ENCODE measurements around the gene MON1B. TPM values are rescaled to one million over a fixed set of nuclear protein-coding genes. Genes with fewer than 3 reads are reported as not detected.

Gene MON1B
- polyA plus RNA-seq, 1 donor from 2014 or later: 11.6 TPM

- Histone ChIP-seq H4K20me1 (ENCODE audit: insufficient read depth) (no peaks in the 10 kb centered on the region), H3F3A (ENCODE audit: insufficient read depth, low read length, poor library complexity, severe bottlenecking) (no peaks in the 10 kb centered on the region), H3K36me3 (ENCODE audit: insufficient read depth, low read length) (no peaks in the 10 kb centered on the region), H3K4me2 (ENCODE audit: low read length) (no peak overlapping the region), H3K4me3 (ENCODE audit: low read length) (peak overlapping the region; percentile 79), H3K9ac (ENCODE audit: low read length) (peak overlapping the region; percentile 74), H3K9me2 (ENCODE audit: insufficient read depth, low read length) (no peaks in the 10 kb centered on the region), H2AFZ (ENCODE audit: low read depth, low read length) (peak overlapping the region; percentile 87), H3K9me3 (ENCODE audit: low read length) (no peaks in the 10 kb centered on the region), H3K27ac (ENCODE audit: low read length) (peak overlapping the region; percentile 42), H3K27me3 (ENCODE audit: insufficient read depth, low read depth, low read length) (peaks cover 5% of the 10 kb centered on the region), H3K79me2 (replicated peaks; ENCODE audit: insufficient read depth, low read length) (no peaks in the 10 kb centered on the region)
- TF ChIP-seq EZH2 (IDR thresholded peaks at IDR 0.05; ENCODE audit: borderline replicate concordance, insufficient read depth, low read length, poor library complexity, severe bottlenecking) (no peak), RAD21 (conservative IDR thresholded peaks at IDR 0.05) (no peak), REST (IDR thresholded peaks at IDR 0.05; ENCODE audit: borderline replicate concordance) (no peak), EP300 (conservative IDR thresholded peaks at IDR 0.05; ENCODE audit: poor library complexity, severe bottlenecking) (no peak), POLR2AphosphoS5 (IDR thresholded peaks at IDR 0.05) (peak; percentile 62), TAF1 (IDR thresholded peaks at IDR 0.05; ENCODE audit: low read depth) (peak; percentile 60), CTCF (IDR thresholded peaks at IDR 0.05; ENCODE audit: poor library complexity, severe bottlenecking) (peak; percentile 20)
These were observed 21.1 kb downstream of the MON1B start for GRCh38 chr16:77211880-77212740.

- Histone ChIP-seq H3K4me2 (ENCODE audit: low read length) (no peak overlapping the region), H4K20me1 (ENCODE audit: insufficient read depth) (no peaks in the 10 kb centered on the region), H3K27me3 (ENCODE audit: insufficient read depth, low read depth, low read length) (peaks cover 5% of the 10 kb centered on the region), H3K4me3 (ENCODE audit: low read length) (peak overlapping the region; percentile 79), H3F3A (ENCODE audit: insufficient read depth, low read length, poor library complexity, severe bottlenecking) (no peaks in the 10 kb centered on the region), H3K9me3 (ENCODE audit: low read length) (no peaks in the 10 kb centered on the region), H3K36me3 (ENCODE audit: insufficient read depth, low read length) (no peaks in the 10 kb centered on the region), H3K27ac (ENCODE audit: low read length) (peak overlapping the region; percentile 42), H3K79me2 (replicated peaks; ENCODE audit: insufficient read depth, low read length) (no peaks in the 10 kb centered on the region), H2AFZ (ENCODE audit: low read depth, low read length) (peak overlapping the region; percentile 87), H3K9ac (ENCODE audit: low read length) (peak overlapping the region; percentile 74), H3K9me2 (ENCODE audit: insufficient read depth, low read length) (no peaks in the 10 kb centered on the region)
- TF ChIP-seq CTCF (IDR thresholded peaks at IDR 0.05; ENCODE audit: poor library complexity, severe bottlenecking) (no peak), MXI1 (conservative IDR thresholded peaks at IDR 0.05; ENCODE audit: poor library complexity, severe bottlenecking) (no peak), POLR2AphosphoS5 (IDR thresholded peaks at IDR 0.05) (peak; percentile 72), SMC3 (conservative IDR thresholded peaks at IDR 0.05; ENCODE audit: poor library complexity) (no peak), EZH2 (IDR thresholded peaks at IDR 0.05; ENCODE audit: borderline replicate concordance, insufficient read depth, low read length, poor library complexity, severe bottlenecking) (no peak)
These were observed 22.0 kb downstream of the MON1B start for GRCh38 chr16:77212741-77213541.

Data from neural cell (in vitro differentiated cells).